ENCODE data around the gene LNPK.

The LNPK gene

DNA sequence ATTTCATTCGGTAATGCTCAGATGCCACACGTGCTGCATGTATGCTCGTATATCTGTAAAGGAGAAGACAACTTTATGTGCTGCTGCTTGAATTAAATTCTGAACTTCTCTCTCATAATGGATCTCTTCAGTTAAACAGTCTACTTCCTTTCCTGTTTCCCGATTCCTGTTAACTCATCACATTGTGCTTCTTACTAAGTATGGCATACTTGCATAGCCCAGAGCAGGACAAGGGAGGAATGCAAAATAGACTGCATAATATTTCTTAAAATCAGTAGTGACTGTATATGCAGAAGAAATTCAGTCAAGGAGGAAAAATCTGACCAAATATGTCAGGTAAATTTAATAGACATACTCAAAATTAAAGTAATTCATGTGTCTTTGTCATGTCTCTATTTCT, 23.9 kb upstream of the LNPK start:
- DNase-seq (ENCODE audit: low read depth) = no peak
- H3K4me3 ChIP-seq (ENCODE audit: low read depth, low read length) = no peak overlapping the region
- TF ChIP-seq POLR2A (IDR thresholded peaks at IDR 0.05; ENCODE audit: extremely low read depth, insufficient read length) (no peak), MYC (IDR thresholded peaks at IDR 0.05; ENCODE audit: low read depth, low read length) (no peak)
- TF ChIP-seq, protein P1, sequence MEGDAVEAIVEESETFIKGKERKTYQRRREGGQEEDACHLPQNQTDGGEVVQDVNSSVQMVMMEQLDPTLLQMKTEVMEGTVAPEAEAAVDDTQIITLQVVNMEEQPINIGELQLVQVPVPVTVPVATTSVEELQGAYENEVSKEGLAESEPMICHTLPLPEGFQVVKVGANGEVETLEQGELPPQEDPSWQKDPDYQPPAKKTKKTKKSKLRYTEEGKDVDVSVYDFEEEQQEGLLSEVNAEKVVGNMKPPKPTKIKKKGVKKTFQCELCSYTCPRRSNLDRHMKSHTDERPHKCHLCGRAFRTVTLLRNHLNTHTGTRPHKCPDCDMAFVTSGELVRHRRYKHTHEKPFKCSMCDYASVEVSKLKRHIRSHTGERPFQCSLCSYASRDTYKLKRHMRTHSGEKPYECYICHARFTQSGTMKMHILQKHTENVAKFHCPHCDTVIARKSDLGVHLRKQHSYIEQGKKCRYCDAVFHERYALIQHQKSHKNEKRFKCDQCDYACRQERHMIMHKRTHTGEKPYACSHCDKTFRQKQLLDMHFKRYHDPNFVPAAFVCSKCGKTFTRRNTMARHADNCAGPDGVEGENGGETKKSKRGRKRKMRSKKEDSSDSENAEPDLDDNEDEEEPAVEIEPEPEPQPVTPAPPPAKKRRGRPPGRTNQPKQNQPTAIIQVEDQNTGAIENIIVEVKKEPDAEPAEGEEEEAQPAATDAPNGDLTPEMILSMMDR (IDR thresholded peaks at IDR 0.05; ENCODE audit: low read depth, low read length) = no peak
- TF ChIP-seq, protein P2, sequence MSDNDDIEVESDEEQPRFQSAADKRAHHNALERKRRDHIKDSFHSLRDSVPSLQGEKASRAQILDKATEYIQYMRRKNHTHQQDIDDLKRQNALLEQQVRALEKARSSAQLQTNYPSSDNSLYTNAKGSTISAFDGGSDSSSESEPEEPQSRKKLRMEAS (IDR thresholded peaks at IDR 0.05; ENCODE audit: low read depth, low read length) = no peak

DNA sequence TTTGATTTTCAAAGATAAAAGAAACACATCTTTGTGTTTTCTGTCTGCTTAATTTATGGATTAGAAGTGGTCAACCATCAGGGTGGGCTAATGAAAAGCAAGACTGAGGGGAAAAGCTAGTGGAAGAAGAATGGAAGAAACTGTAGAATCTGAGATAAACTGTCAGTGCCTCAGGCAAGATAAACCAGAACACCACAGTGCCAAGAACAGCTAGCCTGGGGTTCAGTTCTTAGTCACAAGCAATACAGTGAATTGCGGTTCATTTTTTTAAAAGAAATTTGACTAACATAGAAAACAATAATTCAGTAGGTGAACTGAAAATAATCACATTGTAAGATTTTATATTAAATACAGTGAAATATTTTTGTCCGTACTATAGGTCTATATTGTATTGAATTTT, 22.0 kb upstream of the LNPK start:
- no peak for DNase-seq (ENCODE audit: low read depth)
- H3K4me3 ChIP-seq (ENCODE audit: low read depth, low read length) = no peak overlapping the region
- no peak for TF ChIP-seq POLR2A (IDR thresholded peaks at IDR 0.05; ENCODE audit: extremely low read depth, insufficient read length)
- TF ChIP-seq, protein P1 (IDR thresholded peaks at IDR 0.05; ENCODE audit: low read depth, low read length) = no peak
- TF ChIP-seq, protein P2 (IDR thresholded peaks at IDR 0.05; ENCODE audit: low read depth, low read length) = no peak
- TF ChIP-seq MYC (IDR thresholded peaks at IDR 0.05; ENCODE audit: low read depth, low read length) = no peak

DNA sequence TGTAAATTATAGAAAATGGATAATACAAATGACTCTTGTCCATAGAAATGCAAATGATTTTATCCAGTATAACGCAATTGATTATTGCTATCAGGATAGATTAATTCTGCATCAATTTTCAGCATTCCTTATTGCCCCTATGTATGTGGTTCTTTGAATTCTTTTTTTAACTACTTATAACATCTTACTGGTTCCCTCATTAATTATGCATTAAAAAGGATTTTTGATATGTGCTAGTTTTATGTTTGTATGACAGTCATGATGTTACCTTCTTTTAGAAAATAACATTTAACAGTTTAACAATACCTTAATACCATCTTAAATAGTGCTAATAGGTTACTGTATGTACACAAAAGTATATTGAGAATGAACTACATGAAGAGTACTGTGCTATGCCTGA, 20.0 kb upstream of the LNPK start:
- H3K4me3 ChIP-seq (ENCODE audit: low read depth, low read length) = no peak overlapping the region
- no peak for DNase-seq (ENCODE audit: low read depth)
- TF ChIP-seq POLR2A (IDR thresholded peaks at IDR 0.05; ENCODE audit: extremely low read depth, insufficient read length) (no peak), MYC (IDR thresholded peaks at IDR 0.05; ENCODE audit: low read depth, low read length) (no peak)
- TF ChIP-seq, protein P1 (IDR thresholded peaks at IDR 0.05; ENCODE audit: low read depth, low read length) = no peak
- TF ChIP-seq, protein P2 (IDR thresholded peaks at IDR 0.05; ENCODE audit: low read depth, low read length) = no peak

DNA sequence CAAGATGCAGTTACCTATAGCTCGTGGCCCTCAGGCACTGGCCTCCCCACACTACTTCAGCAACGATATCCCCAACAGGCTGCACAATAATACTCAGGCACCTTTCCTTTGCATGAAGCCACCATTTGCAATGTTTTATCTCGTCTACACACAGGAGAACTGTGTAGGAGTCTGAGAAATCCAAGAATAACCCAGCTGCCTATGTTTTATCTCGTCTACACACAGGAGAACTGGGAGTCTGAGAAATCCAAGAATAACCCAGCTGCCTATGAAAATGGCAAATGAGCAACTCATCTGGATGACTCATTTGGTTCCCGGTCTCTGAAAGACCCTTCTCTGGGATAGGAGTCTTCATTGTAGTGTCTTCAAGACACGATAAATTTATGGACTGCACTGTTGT, 18.3 kb upstream of the LNPK start:
- no peak overlapping the region for H3K4me3 ChIP-seq (ENCODE audit: low read depth, low read length)
- DNase-seq (ENCODE audit: low read depth) = no peak
- TF ChIP-seq POLR2A (IDR thresholded peaks at IDR 0.05; ENCODE audit: extremely low read depth, insufficient read length) (no peak), MYC (IDR thresholded peaks at IDR 0.05; ENCODE audit: low read depth, low read length) (no peak)
- TF ChIP-seq, protein P1 (IDR thresholded peaks at IDR 0.05; ENCODE audit: low read depth, low read length) = no peak
- TF ChIP-seq, protein P2 (IDR thresholded peaks at IDR 0.05; ENCODE audit: low read depth, low read length) = no peak

DNA sequence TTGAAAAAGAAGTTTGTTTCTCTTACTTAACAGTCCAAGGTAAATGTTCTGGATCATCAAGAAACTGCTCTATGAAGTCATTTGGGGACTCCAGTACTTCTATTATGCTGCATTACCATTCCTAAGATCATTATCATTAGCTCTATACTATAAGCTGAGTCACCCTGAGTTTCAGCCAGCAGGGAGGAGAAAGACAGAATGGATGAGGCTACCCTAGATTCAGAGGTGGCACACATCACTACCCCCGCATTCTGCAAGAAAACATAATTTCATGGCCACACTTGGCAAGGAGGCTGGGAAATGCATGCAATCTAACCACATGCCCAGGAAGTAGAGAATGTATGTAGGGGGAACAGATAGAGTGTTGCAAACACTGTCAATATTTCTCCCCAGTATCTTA, 16.6 kb upstream of the LNPK start:
- TF ChIP-seq MYC (IDR thresholded peaks at IDR 0.05; ENCODE audit: low read depth, low read length) (no peak), POLR2A (IDR thresholded peaks at IDR 0.05; ENCODE audit: extremely low read depth, insufficient read length) (no peak)
- TF ChIP-seq, protein P1 (IDR thresholded peaks at IDR 0.05; ENCODE audit: low read depth, low read length) = no peak
- TF ChIP-seq, protein P2 (IDR thresholded peaks at IDR 0.05; ENCODE audit: low read depth, low read length) = 0 out of 2 replicates have a peak, but pooled peaks have one; percentile 17
- peak; percentile 48 for DNase-seq (ENCODE audit: low read depth)

More for the DNA sequence above, 16.6 kb upstream of the LNPK start:
- H3K4me3 ChIP-seq (ENCODE audit: low read depth, low read length) = no peak overlapping the region

Data from NB4 (cell line).